Psoas muscle (tissue), 8 donors: ENCODE results near the gene ABLIM2. TPM values are rescaled to one million over a fixed set of nuclear protein-coding genes. Genes with fewer than 3 reads are reported as not detected.

ENCODE experiments used
- ATAC-seq, 4 donors: fragments of 200-7000 bp; cut with Tn5 transposase; one replicate each; pipeline ENCODE4 v1.9.1; 2020; ENCODE audit warnings: moderate library complexity in 3 of 4, mild to moderate bottlenecking in 2 of 4
- DNase-seq, 2 donors: peaks; one replicate each; pipeline ENCODE4 v3.0.0-alpha.2; 2020
- H3K27ac ChIP-seq: fragments of 200-600 bp; one replicate; pipeline ENCODE4 v1.8.0; 2022
- H3K27me3 ChIP-seq, 3 donors: fragments of 200-600 bp in 1 of 3; one replicate each; pipeline versions ENCODE4 v1.6.1 to v1.8.0; 2013 to 2022; ENCODE audit warnings: low read length in 2 of 3, mild to moderate bottlenecking in 2 of 3, moderate library complexity in 1 of 3; ENCODE audit not compliant: insufficient read depth in 3 of 3
- H3K36me3 ChIP-seq, 2 donors: fragments of 200-600 bp in 1 of 2; one replicate each; pipeline versions ENCODE4 v1.6.1 to v1.8.0; 2013 to 2022; ENCODE audit warnings: low read depth in 1 of 2, mild to moderate bottlenecking in 1 of 2, moderate library complexity in 1 of 2; ENCODE audit not compliant: insufficient read depth in 1 of 2
- H3K4me1 ChIP-seq: fragments of 200-600 bp; one replicate; pipeline ENCODE4 v1.8.0; 2022
- H3K4me3 ChIP-seq: fragments of 200-600 bp; one replicate; pipeline ENCODE4 v1.8.0; 2022; ENCODE audit warnings: mild to moderate bottlenecking
- H3K9me3 ChIP-seq: fragments of 200-600 bp; one replicate; pipeline ENCODE4 v1.8.0; 2022
- WGBS, 3 donors: extraction: QIAGEN DNeasy Blood & Tissue Kit; methylation state at CpG; one replicate each; pipeline versions ENCODE4 v1.1.6 to v1.1.7; 2013; 5-methylcytosine and 5-hydroxymethylcytosine counted together
- intact Hi-C, 2 donors: fragments of 100-400 bp; cut with DNase I; formaldehyde crosslinking; loops; one replicate each; pipeline versions ENCODE4 v1.11.0 to v1.14.2; 2022
- polyA plus RNA-seq, 3 donors: library from polyadenylated mRNA; stranded (reverse); fragments of 200-250 nt; gene quantifications; one replicate each; pipeline ENCODE4 v1.2.3, GENCODE V29; 2013
- total RNA-seq, 4 donors: library from RNA; stranded (reverse); fragmentation: NEBNext Ultra II Directional in 2 of 4; extraction: Animal tissue kit (Norgen Biotek cat#: 25700) in 2 of 4; gene quantifications; one replicate each; pipeline versions ENCODE4 v1.2.1 to v1.2.4, GENCODE V29; 2021 to 2023
- TF ChIP-seq, protein P1 (sequence below): fragments of 200-600 bp; IDR thresholded peaks from one replicate; pipeline ENCODE4 v1.8.0; 2022; ENCODE audit warnings: antibody characterized with exemption
- donor health status: healthy with polysubstance abuse.
- donor health status: DM: no; HTN: no; CAD: no; lungs with moderate emphysema.
- donor health status: Bipolar disorder and iron deficiency.
- donor health status: healthy.
- donor health status: DM: yes; HTN: yes; CAD: no.
- donor health status: DM: no; HTN: no; CAD: no.
- donor health status: DM: no; HTN: no; CAD: no.
- donor health status: DM: yes; HTN: yes; CAD: no.

ABLIM2 gene
- total and polyA plus RNA-seq, 7 donors: 82.2 to 956 (median 292) TPM

DNA sequence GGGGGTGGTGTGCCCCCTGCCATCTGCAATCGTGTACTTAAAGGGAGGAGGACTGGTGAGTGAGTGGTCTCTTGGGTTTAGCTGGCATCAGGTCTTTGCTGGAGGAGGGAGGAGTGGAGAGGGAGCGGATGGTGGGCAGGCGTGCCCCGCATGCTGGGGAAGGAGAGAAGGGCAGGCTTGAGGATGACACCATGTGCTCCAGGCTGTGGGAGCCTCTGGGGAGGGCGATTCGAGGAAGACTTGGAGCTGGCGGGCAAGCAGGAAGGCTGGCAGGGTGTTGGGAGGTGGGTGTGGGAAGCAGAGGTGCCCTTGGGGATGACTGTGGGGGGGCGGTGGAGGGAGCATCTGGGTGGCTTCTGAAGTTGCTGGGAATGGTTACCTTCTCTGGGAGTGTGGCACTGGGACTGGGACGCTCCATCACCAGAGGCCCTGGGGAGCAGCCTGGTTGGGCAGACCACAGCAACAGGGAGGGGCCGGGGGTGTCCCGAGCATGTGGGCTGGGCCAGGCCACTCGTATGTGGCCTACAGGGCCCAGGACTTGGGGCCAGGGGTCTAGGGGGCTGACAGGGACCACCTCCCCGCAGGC is 188.2 kb downstream of the ABLIM2 start:
- intact Hi-C loops: no loop called here
- Histone ChIP-seq H3K9me3 (no peaks in the 10 kb centered on the region), H3K4me3 (no peak overlapping the region), H3K27ac (peak overlapping the region; percentile 49), H3K27me3 (no peaks in the 10 kb centered on the region), H3K4me1 (peaks cover 44% of the 10 kb centered on the region), H3K36me3 (peaks cover 0 to 71% of the 10 kb centered on the region in 2 donors)
- WGBS, 3 donors: 77 to 79% (median 78%) methylated on average over 13 of the region's 13 CpGs
- DNase-seq (no peak), ATAC-seq (no peak)
- TF ChIP-seq, protein P1, sequence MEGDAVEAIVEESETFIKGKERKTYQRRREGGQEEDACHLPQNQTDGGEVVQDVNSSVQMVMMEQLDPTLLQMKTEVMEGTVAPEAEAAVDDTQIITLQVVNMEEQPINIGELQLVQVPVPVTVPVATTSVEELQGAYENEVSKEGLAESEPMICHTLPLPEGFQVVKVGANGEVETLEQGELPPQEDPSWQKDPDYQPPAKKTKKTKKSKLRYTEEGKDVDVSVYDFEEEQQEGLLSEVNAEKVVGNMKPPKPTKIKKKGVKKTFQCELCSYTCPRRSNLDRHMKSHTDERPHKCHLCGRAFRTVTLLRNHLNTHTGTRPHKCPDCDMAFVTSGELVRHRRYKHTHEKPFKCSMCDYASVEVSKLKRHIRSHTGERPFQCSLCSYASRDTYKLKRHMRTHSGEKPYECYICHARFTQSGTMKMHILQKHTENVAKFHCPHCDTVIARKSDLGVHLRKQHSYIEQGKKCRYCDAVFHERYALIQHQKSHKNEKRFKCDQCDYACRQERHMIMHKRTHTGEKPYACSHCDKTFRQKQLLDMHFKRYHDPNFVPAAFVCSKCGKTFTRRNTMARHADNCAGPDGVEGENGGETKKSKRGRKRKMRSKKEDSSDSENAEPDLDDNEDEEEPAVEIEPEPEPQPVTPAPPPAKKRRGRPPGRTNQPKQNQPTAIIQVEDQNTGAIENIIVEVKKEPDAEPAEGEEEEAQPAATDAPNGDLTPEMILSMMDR: no peak

DNA sequence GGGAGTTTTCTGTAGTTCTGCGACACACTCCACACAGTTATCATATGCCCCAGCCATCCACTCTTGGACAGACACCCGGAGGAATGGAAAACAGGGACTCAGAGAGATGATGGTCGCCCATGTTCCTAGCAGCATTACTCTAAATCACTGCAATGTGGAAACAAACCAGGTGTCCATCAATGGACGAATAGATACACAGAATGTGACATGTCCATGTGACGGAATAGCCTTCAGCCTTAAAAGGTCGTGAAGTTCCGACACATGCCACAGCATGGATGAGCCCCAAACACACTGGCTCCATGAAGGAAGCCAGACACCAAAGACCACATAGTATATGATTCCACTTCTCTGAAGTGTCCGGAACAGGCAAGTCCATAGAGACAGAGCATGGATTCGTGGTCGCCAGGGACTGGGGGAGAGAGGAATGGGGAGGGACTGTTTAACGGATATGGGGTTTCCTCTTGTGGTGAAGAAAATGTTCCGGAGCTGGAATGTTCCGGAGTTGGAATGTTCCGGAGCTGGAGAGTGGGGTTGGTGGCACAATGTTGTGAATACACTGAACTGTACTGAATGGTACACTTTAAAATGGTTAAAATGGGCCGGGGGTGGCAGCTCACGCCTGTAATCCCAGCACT is 190.2 kb downstream of the ABLIM2 start:
- 69 to 75% (median 72%) methylated on average over 16 of the region's 16 CpGs for WGBS, 3 donors
- H3K27ac ChIP-seq: peak overlapping the region; percentile 62
- TF ChIP-seq, protein P1: no peak
- DNase-seq: peak in 1 of 2 donors; percentile 38
- peaks cover 0 to 57% of the 10 kb centered on the region in 2 donors for H3K36me3 ChIP-seq
- H3K4me3 ChIP-seq: no peak overlapping the region
- no peak for ATAC-seq
- H3K4me1 ChIP-seq: peaks cover 44% of the 10 kb centered on the region
- intact Hi-C loops: no loop called here
- H3K27me3 ChIP-seq: no peaks in the 10 kb centered on the region
- no peaks in the 10 kb centered on the region for H3K9me3 ChIP-seq

DNA sequence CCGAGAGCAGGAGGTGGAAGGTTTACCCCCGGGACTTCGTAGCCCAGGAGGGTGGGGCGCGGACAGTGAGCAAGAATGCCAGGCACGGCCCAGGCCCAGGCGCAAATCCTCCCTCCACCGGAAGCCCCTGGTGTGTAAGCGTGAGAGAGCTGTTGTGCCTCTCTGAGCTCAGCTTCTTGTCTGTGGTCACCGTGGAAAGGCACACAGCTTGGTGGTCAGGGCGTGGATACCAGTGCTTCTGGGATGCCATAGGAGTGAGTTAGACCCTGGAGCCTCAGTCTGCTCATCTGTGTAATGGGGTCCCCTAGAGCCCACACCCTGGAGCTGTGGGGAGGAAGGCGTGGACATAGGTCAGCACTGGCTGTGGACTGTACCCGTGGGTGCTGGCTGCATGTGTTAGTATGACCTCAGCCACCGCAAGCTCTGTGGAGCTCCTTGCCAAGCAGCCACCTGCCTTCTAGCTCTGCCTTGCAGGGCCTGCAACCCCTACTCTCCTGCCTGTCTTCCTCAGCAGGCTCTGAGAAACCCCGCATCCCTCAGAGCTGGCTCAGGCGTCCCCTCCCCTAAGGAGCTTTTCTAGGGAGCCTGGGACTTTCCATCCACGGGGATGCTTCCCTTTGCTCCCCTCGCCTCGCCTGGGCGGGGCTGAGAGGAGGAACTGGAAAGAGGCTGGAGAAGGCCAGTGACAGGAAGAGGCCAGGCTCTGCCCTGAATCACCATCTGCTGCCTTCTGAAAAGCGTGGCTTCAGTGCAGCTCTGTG is 190.9 kb downstream of the ABLIM2 start:
- DNase-seq: peak in 1 of 2 donors; percentile 67
- Histone ChIP-seq H3K36me3 (peaks cover 0 to 51% of the 10 kb centered on the region in 2 donors), H3K4me1 (peaks cover 44% of the 10 kb centered on the region), H3K4me3 (no peak overlapping the region), H3K27ac (peak overlapping the region; percentile 62), H3K27me3 (no peaks in the 10 kb centered on the region), H3K9me3 (no peaks in the 10 kb centered on the region)
- 71 to 74% (median 72%) methylated on average over 21 of the region's 21 CpGs for WGBS, 3 donors
- peak; percentile 2 to 66 (median 14) for ATAC-seq
- intact Hi-C loops: no loop called here
- TF ChIP-seq, protein P1: no peak

DNA sequence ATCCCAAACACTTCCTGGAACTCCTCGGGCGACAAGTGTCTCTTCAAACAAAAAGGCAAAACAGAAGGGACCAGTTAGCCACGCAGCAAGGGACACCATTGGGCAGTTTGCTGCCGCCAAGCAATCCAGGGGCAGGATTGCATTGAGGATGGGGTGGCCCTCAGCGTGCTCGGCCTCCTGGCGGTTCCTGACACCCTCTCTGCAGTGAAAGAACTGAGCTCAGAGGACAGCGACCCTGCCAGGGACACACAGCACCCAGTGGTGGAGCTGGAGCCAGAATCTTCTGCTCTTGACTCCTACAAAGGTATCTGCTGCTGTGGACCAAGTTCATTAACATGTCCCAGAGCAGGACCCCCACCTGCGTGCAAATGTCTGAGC is 191.6 kb downstream of the ABLIM2 start:
- intact Hi-C loops: no loop called here
- no peak for ATAC-seq
- peak in 1 of 2 donors; percentile 40 for DNase-seq
- TF ChIP-seq, protein P1: no peak
- Histone ChIP-seq H3K36me3 (peaks cover 0 to 45% of the 10 kb centered on the region in 2 donors), H3K27ac (peak overlapping the region; percentile 62), H3K27me3 (no peaks in the 10 kb centered on the region), H3K4me3 (no peak overlapping the region), H3K9me3 (no peaks in the 10 kb centered on the region), H3K4me1 (peaks cover 44% of the 10 kb centered on the region)
- WGBS, 3 donors: 81 to 93% (median 85%) methylated on average over 9 of the region's 9 CpGs
